Measurements from ENCODE around the gene RNF208. TPM values are rescaled to one million over a fixed set of nuclear protein-coding genes. Genes with fewer than 3 reads are reported as not detected.
A peak's percentile ranks its signal among the peaks of the same experiment; 100 is the strongest.

RNF208 gene
- total and polyA plus RNA-seq, 2 of the 4 experiments (the other 2 are of a cell fraction) = 1.2 TPM; not detected in 1

DNA sequence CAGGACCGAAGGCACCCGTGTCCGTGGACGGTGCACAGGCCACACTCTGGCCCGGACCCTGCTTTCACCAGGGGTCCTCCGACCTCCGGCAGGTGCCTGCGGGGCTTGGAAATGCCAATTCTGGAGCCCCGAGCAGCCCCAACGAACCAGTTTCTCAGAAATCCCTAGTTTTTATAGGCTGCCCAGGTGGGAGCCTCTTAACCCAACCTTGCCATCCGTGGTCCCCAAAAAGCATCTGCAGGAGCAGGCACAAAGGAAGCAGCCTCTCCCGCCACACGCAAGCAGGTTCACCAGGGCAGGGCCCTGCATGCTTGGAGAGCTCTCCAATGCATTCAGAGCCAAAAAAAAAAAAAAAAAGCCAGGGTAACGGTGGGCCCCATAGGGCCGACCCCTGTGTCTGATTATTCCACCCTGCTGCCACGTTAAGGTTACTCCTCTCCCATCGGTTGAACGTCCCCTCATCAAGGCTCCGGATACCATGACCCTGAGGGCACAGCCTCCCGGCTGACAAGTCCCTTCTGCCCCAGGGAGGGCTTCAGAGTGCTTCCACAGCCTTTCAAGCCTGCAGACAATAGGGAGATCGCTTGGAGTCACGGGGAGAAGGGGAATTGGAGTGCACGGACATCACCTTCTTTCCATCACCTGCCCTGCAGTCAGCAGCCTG is 20.7 kb downstream of the RNF208 start (continued):
- TF ChIP-seq, protein P1, sequence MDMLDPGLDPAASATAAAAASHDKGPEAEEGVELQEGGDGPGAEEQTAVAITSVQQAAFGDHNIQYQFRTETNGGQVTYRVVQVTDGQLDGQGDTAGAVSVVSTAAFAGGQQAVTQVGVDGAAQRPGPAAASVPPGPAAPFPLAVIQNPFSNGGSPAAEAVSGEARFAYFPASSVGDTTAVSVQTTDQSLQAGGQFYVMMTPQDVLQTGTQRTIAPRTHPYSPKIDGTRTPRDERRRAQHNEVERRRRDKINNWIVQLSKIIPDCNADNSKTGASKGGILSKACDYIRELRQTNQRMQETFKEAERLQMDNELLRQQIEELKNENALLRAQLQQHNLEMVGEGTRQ (IDR thresholded peaks at IDR 0.05; ENCODE audit: low read depth, low read length) = no peak

DNA sequence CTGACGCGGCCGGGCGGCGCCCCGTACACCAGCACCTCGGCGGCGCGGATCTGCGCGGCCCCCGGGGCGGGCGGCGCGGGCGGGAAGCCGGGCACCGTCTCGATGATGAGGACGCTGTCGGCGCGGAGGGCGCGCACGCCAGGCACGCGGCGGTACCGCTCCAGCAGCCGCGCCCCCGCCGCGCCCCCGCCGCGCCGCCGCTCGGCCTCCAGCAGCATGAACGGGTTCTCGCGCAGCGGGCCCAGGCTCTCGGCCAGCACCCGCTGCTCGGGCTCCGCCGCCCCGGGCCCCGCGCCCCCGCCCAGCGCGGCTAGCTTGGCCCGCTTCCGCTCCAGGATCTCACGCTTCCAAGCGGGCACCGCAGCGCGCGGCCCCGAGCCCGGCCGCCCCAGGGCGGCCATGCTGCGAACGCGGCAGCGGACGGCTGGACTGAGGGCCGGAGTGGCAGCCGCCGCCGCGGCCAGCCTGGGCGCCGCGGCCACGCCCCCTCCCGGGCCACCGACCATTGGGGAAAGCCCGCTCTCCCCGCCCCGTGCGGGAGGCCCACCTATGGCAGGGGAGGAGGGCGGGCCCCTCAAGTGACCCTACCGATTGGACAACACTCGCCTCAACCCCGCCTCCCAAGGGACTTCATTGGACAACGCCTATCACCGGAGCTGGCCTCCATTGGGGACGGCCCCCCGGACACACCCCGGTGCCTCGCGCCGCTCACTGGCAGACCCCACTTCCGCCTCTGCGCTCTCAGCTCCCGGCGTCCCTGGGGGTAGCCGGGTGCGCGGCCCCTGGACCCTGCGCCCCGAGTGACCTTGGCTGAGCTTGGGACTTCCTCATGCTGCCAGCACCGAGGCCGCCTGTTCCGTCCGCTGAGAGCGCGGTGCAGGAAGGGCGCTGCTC is 21.5 kb downstream of the RNF208 start, which contains the start of gene TPRN:
TPRN (minus strand) TSS at position 431 of the 894 bp plus-strand sequence; CDS start at position 401, 30 bp downstream.
- intact Hi-C loops (cut with micrococcal nuclease) = loop anchor here (1.0 kb wide), 1 partner anchor 11 kb away; no protein-coding TSS in a partner anchor
- 1% methylated on average over 36 of the region's 118 CpGs; no CpG with 5 or more reads in 1 of the 2 experiments for WGBS, 2 experiments (ENCODE audit: extremely low coverage in 2 of 2, insufficient read length in 1 of 2)
- CTCF ChIA-PET = no interaction called here
- TF ChIP-seq, protein P1 (IDR thresholded peaks at IDR 0.05; ENCODE audit: low read depth, low read length) = peak; percentile 84
- TF ChIP-seq MAZ (IDR thresholded peaks at IDR 0.05; ENCODE audit: borderline replicate concordance, low read depth, low read length) = peak; percentile 55; the same call in 1 of the 2 replicates
- TF ChIP-seq FOS (IDR thresholded peaks at IDR 0.05; ENCODE audit: low read depth, low read length) = peak; percentile 55; the same call in 1 of the 2 replicates
- peak; percentile 95 for TF ChIP-seq POLR2A (IDR thresholded peaks at IDR 0.05; ENCODE audit: low read depth, low read length)
- no peak for TF ChIP-seq RCOR1 (IDR thresholded peaks at IDR 0.05; ENCODE audit: insufficient replicate concordance, low read length)
- TF ChIP-seq SMC3 (IDR thresholded peaks at IDR 0.05; ENCODE audit: low read depth, low read length) = no peak
- TF ChIP-seq, protein P2, sequence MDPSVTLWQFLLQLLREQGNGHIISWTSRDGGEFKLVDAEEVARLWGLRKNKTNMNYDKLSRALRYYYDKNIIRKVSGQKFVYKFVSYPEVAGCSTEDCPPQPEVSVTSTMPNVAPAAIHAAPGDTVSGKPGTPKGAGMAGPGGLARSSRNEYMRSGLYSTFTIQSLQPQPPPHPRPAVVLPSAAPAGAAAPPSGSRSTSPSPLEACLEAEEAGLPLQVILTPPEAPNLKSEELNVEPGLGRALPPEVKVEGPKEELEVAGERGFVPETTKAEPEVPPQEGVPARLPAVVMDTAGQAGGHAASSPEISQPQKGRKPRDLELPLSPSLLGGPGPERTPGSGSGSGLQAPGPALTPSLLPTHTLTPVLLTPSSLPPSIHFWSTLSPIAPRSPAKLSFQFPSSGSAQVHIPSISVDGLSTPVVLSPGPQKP (IDR thresholded peaks at IDR 0.05; ENCODE audit: borderline replicate concordance, low read depth, low read length) = no peak
- no peak for TF ChIP-seq RFX5 (IDR thresholded peaks at IDR 0.05; ENCODE audit: low read depth, low read length)
- TF ChIP-seq MXI1 (IDR thresholded peaks at IDR 0.05; ENCODE audit: borderline replicate concordance, low read depth, low read length) = peak; percentile 71; the same call in 1 of the 2 replicates
- TF ChIP-seq MAFK (IDR thresholded peaks at IDR 0.05; ENCODE audit: low read depth, low read length) = no peak

More for the DNA sequence above, 21.5 kb downstream of the RNF208 start, which contains the start of gene TPRN:
- no peaks in the 10 kb centered on the region for H3K27me3 ChIP-seq (ENCODE audit: control insufficient read depth, insufficient read depth, low read length)
- peak within 1 kb of the TSS; percentile 88 for H3K4me3 ChIP-seq (ENCODE audit: insufficient read depth, low read depth, low read length)
- peak within 1 kb of the TSS; percentile 94 for H2AK9ac ChIP-seq (replicated peaks; ENCODE audit: low read depth, low read length, poor library complexity)
- 0 out of 2 replicates have a peak, but pooled peaks cover 2% of the 10 kb centered on the region for H3K9me1 ChIP-seq (ENCODE audit: insufficient read depth, low read length)
- H4K91ac ChIP-seq (ENCODE audit: insufficient read depth, low read depth, low read length) = peak within 1 kb of the TSS; percentile 93; the same call in 1 of the 2 replicates
- no peak within 1 kb of the TSS for H2BK120ac ChIP-seq (ENCODE audit: low read depth, low read length)
- H2AK5ac ChIP-seq (ENCODE audit: low read depth, low read length) = peak within 1 kb of the TSS; percentile 98
- ATAC-seq (ENCODE audit: low read depth) (peak; percentile 96), DNase-seq (peak; percentile 98)
- peak within 1 kb of the TSS; percentile 93 for H3K9ac ChIP-seq (ENCODE audit: low read depth, low read length)
- peak within 1 kb of the TSS; percentile 83 for H4K5ac ChIP-seq (ENCODE audit: low read depth, low read length)
- peak within 1 kb of the TSS; percentile 68 for H3K23ac ChIP-seq (ENCODE audit: low read depth, low read length)
- no peak within 1 kb of the TSS for H2BK20ac ChIP-seq (ENCODE audit: low read depth, low read length)
- H3K27ac ChIP-seq (ENCODE audit: insufficient read depth, low read length) = peak within 1 kb of the TSS; percentile 91
- H3K18ac ChIP-seq (ENCODE audit: low read depth, low read length) = no peak within 1 kb of the TSS
- BruUV-seq (replicated peaks) = no TSS peak
- H4K20me1 ChIP-seq (ENCODE audit: insufficient read depth, low read length) = peaks cover 37% of the 10 kb centered on the region
- peaks cover 21% of the 10 kb centered on the region for H3K4me1 ChIP-seq (ENCODE audit: control insufficient read depth, insufficient read depth, low read length)
- H3K4ac ChIP-seq (ENCODE audit: low read depth, low read length) = peak within 1 kb of the TSS; percentile 97
- dilution Hi-C loops (cut with HindIII; ENCODE audit: low sequenced_read_pairs, unreplicated experiment) = no loop called here
- H3K79me1 ChIP-seq (ENCODE audit: low read depth in 1 of 2, low read length in 2 of 2) = peaks cover 27 to 80% of the 10 kb centered on the region in 2 experiments
- in situ Hi-C loops (cut with MboI; ENCODE audit: low sequenced_read_pairs) = no loop called here
- peak within 1 kb of the TSS; percentile 25; the same call in 1 of the 2 replicates for H3K56ac ChIP-seq (ENCODE audit: extremely low read depth, insufficient read depth, low read length)
- H3K14ac ChIP-seq (replicated peaks; ENCODE audit: low read depth, low read length) = peak within 1 kb of the TSS; percentile 93
- peak within 1 kb of the TSS; percentile 61 for H2BK5ac ChIP-seq (ENCODE audit: low read depth, low read length, poor library complexity, severe bottlenecking)
- peak within 1 kb of the TSS; percentile 97 to 98 for H4K8ac ChIP-seq (ENCODE audit: low read depth in 2 of 2, low read length in 2 of 2)
- no peak within 1 kb of the TSS for H2BK15ac ChIP-seq (ENCODE audit: low read depth, low read length)
- peak within 1 kb of the TSS; percentile 86 for H3K4me2 ChIP-seq (ENCODE audit: low read depth, low read length)
- no peaks in the 10 kb centered on the region for H3K9me3 ChIP-seq (ENCODE audit: control insufficient read depth, insufficient read depth, low read length)
- peak within 1 kb of the TSS; percentile 100 for H2AFZ ChIP-seq (replicated peaks; ENCODE audit: low read length, poor library complexity)
- POLR2A ChIA-PET (ENCODE audit: unreplicated experiment) = interaction anchor here (0.6 to 0.9 kb wide), 3 partner anchors 11 to 40 kb away, joined by 3 to 16 read pairs (median 4); partner anchors contain the start of gene SSNA1
- H3K36me3 ChIP-seq (ENCODE audit: control insufficient read depth, insufficient read depth, low read length) = no peaks in the 10 kb centered on the region
